ENCODE results near the gene SCARB1. TPM values are rescaled to one million over a fixed set of nuclear protein-coding genes. Genes with fewer than 3 reads are reported as not detected.

Gene SCARB1
- total and polyA plus RNA-seq, 2 of the 13 experiments (the other 11 are each of a cell fraction or from before 2014, with no cell fraction given) = 63.4 to 160 TPM

DNA sequence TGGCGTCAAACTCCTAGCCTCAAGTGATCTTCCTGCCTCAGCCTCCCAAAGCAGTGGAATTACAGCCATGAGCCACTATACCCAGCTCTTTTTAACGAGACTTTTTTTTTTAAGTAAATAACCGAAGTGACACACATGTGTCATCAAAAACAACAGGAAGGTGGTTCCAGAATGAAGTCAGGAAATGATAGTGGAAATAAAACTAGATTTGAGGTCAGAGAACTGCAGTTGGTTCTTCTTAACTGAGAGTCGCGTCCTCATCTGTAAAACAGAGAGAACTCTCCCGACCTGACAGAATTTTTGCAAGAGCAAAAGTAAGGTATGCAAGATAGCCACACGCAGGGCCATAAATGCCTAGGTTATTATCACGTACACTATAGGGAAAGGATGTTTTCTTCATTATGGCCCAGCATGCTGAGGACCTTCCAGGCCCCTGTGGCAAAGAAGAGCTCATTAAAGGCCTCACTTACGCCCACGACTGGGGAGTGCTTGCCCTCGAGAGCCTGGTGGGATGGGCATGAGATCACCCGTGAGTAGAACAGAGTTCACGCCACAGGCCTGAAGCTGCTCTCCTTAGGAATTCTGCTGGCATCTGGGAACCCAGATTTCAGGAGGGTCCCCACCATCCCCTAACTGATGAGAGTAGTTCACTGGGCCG, 67.2 kb downstream of the SCARB1 start (continued):
- TF ChIP-seq ARNTL (CRISPR knock-in tag; IDR thresholded peaks at IDR 0.05) (no peak), MAX (IDR thresholded peaks at IDR 0.05) (no peak)

DNA sequence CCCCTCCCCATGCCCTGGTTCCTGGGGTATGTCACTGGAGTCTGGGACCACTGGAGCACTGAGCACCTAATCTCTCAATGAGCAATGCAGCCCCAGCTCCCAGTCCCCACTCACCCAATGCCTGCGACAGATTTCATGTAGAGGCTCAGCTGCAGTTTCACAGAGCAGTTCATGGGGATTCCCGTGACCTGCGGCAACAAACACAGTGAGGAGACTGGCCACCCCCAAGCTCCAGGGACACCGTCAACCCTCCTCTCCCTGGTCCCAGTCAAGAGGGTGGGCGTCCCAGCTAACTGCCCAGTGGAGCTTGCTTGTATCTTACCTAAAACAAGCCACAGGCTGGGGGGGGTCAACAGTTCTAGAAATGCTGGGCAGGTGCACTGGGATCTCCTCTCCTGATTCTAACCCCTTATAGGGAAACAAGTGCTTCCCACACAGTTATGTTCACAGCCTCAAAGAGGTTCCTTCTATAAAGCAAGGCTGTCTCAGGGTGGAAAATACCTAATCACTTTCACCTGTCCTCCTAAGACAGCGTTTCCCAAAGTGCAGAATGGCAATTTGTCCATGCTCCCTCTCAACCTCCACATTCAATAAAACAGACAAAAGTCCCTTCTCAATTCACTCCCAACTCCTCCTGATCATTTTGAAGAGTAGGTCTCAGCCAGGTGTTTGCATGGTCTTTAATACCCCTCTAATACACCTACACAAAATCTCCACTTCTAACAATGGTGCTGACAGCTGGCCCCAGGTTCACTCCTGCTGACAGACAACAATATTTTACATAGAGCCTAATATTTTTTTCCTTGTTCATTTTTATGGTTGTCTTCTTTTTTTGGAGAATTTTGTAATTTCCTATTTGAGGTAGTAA, 68.3 kb downstream of the SCARB1 start:
- no TSS peak for BruUV-seq (replicated peaks)
- DNase-seq (ENCODE audit: low spot score) = no peak
- Histone ChIP-seq H3K4me3 (replicated peaks in 1 of 3; ENCODE audit: insufficient read depth in 1 of 3, low read depth in 2 of 3, low read length in 3 of 3) (no peak overlapping the region), H3K27me3 (ENCODE audit: control insufficient read depth in 1 of 2, insufficient read depth in 2 of 2, low read length in 2 of 2) (no peaks in the 10 kb centered on the region), H3K9ac (ENCODE audit: insufficient read depth, low read depth, low read length) (no peak overlapping the region), H2AFZ (ENCODE audit: low read length) (no peak overlapping the region), H3K4me1 (ENCODE audit: insufficient read depth, low read length) (no peaks in the 10 kb centered on the region), H3K27ac (ENCODE audit: extremely low read length, insufficient read depth, low read length) (no peak overlapping the region), H3K4me2 (ENCODE audit: low read depth, low read length) (no peak overlapping the region), H3K9me3 (ENCODE audit: low read length) (no peaks in the 10 kb centered on the region), H3K36me3 (replicated peaks in 1 of 2; ENCODE audit: control insufficient read depth in 1 of 2, insufficient read depth in 2 of 2, low read length in 2 of 2) (peaks cover 32 to 88% of the 10 kb centered on the region in 2 experiments), H4K20me1 (ENCODE audit: insufficient read depth, low read length) (no peaks in the 10 kb centered on the region), H3K79me2 (ENCODE audit: insufficient read depth, low read length) (no peaks in the 10 kb centered on the region)
- TF ChIP-seq KDM2A (CRISPR knock-in tag; IDR thresholded peaks at IDR 0.05; ENCODE audit: borderline replicate concordance, low read depth) = no peak
- no peak for TF ChIP-seq PAX8 (CRISPR knock-in tag; IDR thresholded peaks at IDR 0.05; ENCODE audit: borderline replicate concordance)
- no peak for TF ChIP-seq ZNF841 (CRISPR knock-in tag; IDR thresholded peaks at IDR 0.05; ENCODE audit: borderline replicate concordance)
- no peak for TF ChIP-seq HCFC1 (IDR thresholded peaks at IDR 0.05; ENCODE audit: low read depth, low read length)
- TF ChIP-seq, protein P1, sequence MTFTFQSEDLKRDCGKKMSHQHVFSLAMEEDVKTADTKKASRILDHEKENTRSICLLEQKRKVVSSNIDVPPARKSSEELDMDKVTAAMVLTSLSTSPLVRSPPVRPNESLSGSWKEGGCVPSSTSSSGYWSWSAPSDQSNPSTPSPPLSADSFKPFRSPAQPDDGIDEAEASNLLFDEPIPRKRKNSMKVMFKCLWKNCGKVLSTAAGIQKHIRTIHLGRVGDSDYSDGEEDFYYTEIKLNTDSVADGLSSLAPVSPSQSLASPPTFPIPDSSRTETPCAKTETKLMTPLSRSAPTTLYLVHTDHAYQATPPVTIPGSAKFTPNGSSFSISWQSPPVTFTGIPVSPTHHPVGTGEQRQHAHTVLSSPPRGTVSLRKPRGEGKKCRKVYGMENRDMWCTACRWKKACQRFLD (CRISPR knock-in tag; IDR thresholded peaks at IDR 0.05; ENCODE audit: borderline replicate concordance) = no peak
- no peak for TF ChIP-seq DMAP1 (CRISPR knock-in tag; IDR thresholded peaks at IDR 0.05)
- TF ChIP-seq MEIS2 (CRISPR knock-in tag; IDR thresholded peaks at IDR 0.05) = no peak
- TF ChIP-seq MLX (CRISPR knock-in tag; IDR thresholded peaks at IDR 0.05) = no peak
- no peak for TF ChIP-seq GMEB2 (CRISPR knock-in tag; IDR thresholded peaks at IDR 0.05; ENCODE audit: low read depth)
- in situ Hi-C loops (cut with HindIII; ENCODE audit: extremely low pct_ligation_motif_present, low pct_unique_long_range_greater_than_20kb) (no loop called here), intact Hi-C loops (cut with micrococcal nuclease; ENCODE audit: unreplicated experiment) (no loop called here)
- WGBS (ENCODE audit: low lambda C conversion rate) = 92% methylated on average over 1 of the region's 6 CpGs
- FAIRE-seq = no peak
- ChIA-PET POLR2A (no interaction called here), CTCF (ENCODE audit: low intra/inter-chr PET ratio, low total read pairs) (no interaction called here)
- no peak for ATAC-seq
